BJ (cell line): Measurements from ENCODE around the gene RERE. TPM values are rescaled to one million over a fixed set of nuclear protein-coding genes. Genes with fewer than 3 reads are reported as not detected.

Experiments used
- CTCF ChIA-PET: fragments of 350-600 bp; formaldehyde crosslinking; extraction: SDS; loops from one replicate; lab custom pipeline; 2021; ENCODE audit warnings: antibody characterized with exemption, inconsistent platforms; lab: Yijun Ruan, JAX
- POLR2A ChIA-PET: fragments of 300-600 bp; sonication (Branson Sonifier 250); formaldehyde crosslinking; extraction: SDS; loops from one replicate; lab custom pipeline; 2021; ENCODE audit warnings: antibody characterized with exemption; lab: Charles Lee
- DNase-seq: peaks from one replicate; pipeline ENCODE4 v3.0.0-alpha.2; 2011; ENCODE audit warnings: low read depth
- H3K27me3 ChIP-seq: 2 replicates; pipeline ENCODE4 v1.6.0; 2011; ENCODE audit warnings: low read length; ENCODE audit not compliant: control insufficient read depth, insufficient read depth
- H3K36me3 ChIP-seq: 2 replicates; pipeline ENCODE4 v1.5.1; 2011; ENCODE audit warnings: low read length; ENCODE audit not compliant: control insufficient read depth, insufficient read depth
- H3K4me3 ChIP-seq: 2 replicates; pipeline ENCODE4 v1.5.1; 2011; ENCODE audit warnings: low read depth, mild to moderate bottlenecking, control low read depth, low read length
- CTCF ChIP-seq: IDR thresholded peaks from 2 replicates; pipeline ENCODE4 v1.5.1; 2011; ENCODE audit warnings: low read depth, mild to moderate bottlenecking, control low read depth, inconsistent platforms, low read length, moderate library complexity; ENCODE audit not compliant: insufficient read depth
- polyA plus RNA-seq: library from polyadenylated mRNA; depleted of rRNA; stranded (reverse); fragments of >200 nt; gene quantifications from 2 replicates; pipeline ENCODE4 v1.2.3, GENCODE V29; 2011

Gene RERE
- polyA plus RNA-seq, 1 experiment = 3.8 TPM

- no peak for TF ChIP-seq CTCF
- Histone ChIP-seq H3K4me3 (no peak overlapping the region), H3K27me3 (no peaks in the 10 kb centered on the region), H3K36me3 (no peaks in the 10 kb centered on the region)
- ChIA-PET POLR2A (no interaction called here), CTCF (no interaction called here)
- no peak for DNase-seq
Measured at GRCh38 chr1:8682573-8682972, 134.9 kb downstream of the RERE start.

- no peak for DNase-seq
- no peaks in the 10 kb centered on the region for H3K36me3 ChIP-seq
- no peaks in the 10 kb centered on the region for H3K27me3 ChIP-seq
- CTCF ChIA-PET = interaction anchor here (1.7 kb wide), 1 partner anchor 10 kb away, joined by 9 read pairs; no protein-coding TSS in a partner anchor
- no peak overlapping the region for H3K4me3 ChIP-seq
- no peak for TF ChIP-seq CTCF
- POLR2A ChIA-PET = interaction anchor here (0.6 kb wide), 1 partner anchor 50 kb away, joined by 4 read pairs; no protein-coding TSS in a partner anchor
Measured at GRCh38 chr1:8681911-8682310, 135.5 kb downstream of the RERE start.

GRCh38 chr1:8680664-8681650 lies 136.5 kb downstream of the RERE start:
- no peak for TF ChIP-seq CTCF
- ChIA-PET CTCF (interaction anchor here (0.7 to 1.7 kb wide), 2 partner anchors 9 to 259 kb away, joined by 3 to 9 read pairs; no protein-coding TSS in a partner anchor), POLR2A (interaction anchor here (0.6 kb wide), 1 partner anchor 51 kb away, joined by 4 read pairs; no protein-coding TSS in a partner anchor)
- no peaks in the 10 kb centered on the region for H3K36me3 ChIP-seq
- no peaks in the 10 kb centered on the region for H3K27me3 ChIP-seq
- no peak for DNase-seq
- H3K4me3 ChIP-seq = no peak overlapping the region

GRCh38 chr1:8679929-8680663 lies 137.3 kb downstream of the RERE start:
- Histone ChIP-seq H3K27me3 (no peaks in the 10 kb centered on the region), H3K4me3 (no peak overlapping the region), H3K36me3 (no peaks in the 10 kb centered on the region)
- POLR2A ChIA-PET = no interaction called here
- DNase-seq = no peak
- CTCF ChIA-PET = interaction anchor here (0.7 to 1.7 kb wide), 5 partner anchors 8 to 258 kb away, joined by 3 to 9 read pairs (median 3); no protein-coding TSS in a partner anchor
- TF ChIP-seq CTCF = no peak
